H1 (cell line): ENCODE measurements around the gene HTR2B. TPM values are rescaled to one million over a fixed set of nuclear protein-coding genes. Genes with fewer than 3 reads are reported as not detected.

Experiments used
- CTCF ChIA-PET: fragments of 300-600 bp; sonication (Branson Sonifier 250); formaldehyde crosslinking; loops from one replicate; lab custom pipeline; 2021; ENCODE audit not compliant: partially characterized antibody; lab: Charles Lee
- POLR2A ChIA-PET: fragments of 300-600 bp; sonication (Branson Sonifier 250); formaldehyde crosslinking; loops from one replicate; lab custom pipeline; 2021; ENCODE audit warnings: inconsistent platforms; ENCODE audit not compliant: partially characterized antibody; lab: Charles Lee
- DNase-seq, 2 experiments: peaks; one replicate each; pipeline versions ENCODE4 v3.0.0 to v3.0.0-alpha.2; 2010 to 2022; ENCODE audit warnings: low spot score in 2 of 2, low read depth in 1 of 2, mixed read lengths in 1 of 2
- FAIRE-seq: peaks from 2 replicates; lab custom pipeline; 2011; peaks lifted over from hg19 to GRCh38; lab: Jason Lieb, UNC
- H2AFZ ChIP-seq: 2 replicates; pipeline ENCODE4 v1.8.1; 2012; ENCODE audit warnings: low read length, inconsistent platforms
- H2AK5ac ChIP-seq: 2 replicates; pipeline ENCODE4 v1.6.1; 2013; ENCODE audit warnings: low read depth, low read length
- H2BK120ac ChIP-seq: replicated peaks from 2 replicates; pipeline ENCODE3; 2013; ENCODE audit warnings: low read depth, low read length, inconsistent platforms
- H2BK12ac ChIP-seq: 2 replicates; pipeline ENCODE4 v1.6.1; 2013; ENCODE audit warnings: low read depth, low read length
- H2BK15ac ChIP-seq: 2 replicates; pipeline ENCODE4 v1.6.1; 2013; ENCODE audit warnings: low read length
- H2BK20ac ChIP-seq: 2 replicates; pipeline ENCODE4 v1.6.1; 2013; ENCODE audit warnings: low read length
- H2BK5ac ChIP-seq: 2 replicates; pipeline ENCODE4 v1.6.1; 2013; ENCODE audit warnings: low read depth, low read length
- H3K14ac ChIP-seq: 2 replicates; pipeline ENCODE4 v1.6.1; 2013; ENCODE audit warnings: inconsistent platforms; ENCODE audit not compliant: insufficient read length
- H3K18ac ChIP-seq: 2 replicates; pipeline ENCODE4 v1.6.1; 2013; ENCODE audit warnings: low read length; ENCODE audit errors: extremely low read depth
- H3K23ac ChIP-seq: 2 replicates; pipeline ENCODE4 v1.6.1; 2013; ENCODE audit warnings: inconsistent platforms; ENCODE audit not compliant: insufficient read length
- H3K23me2 ChIP-seq: 2 replicates; pipeline ENCODE4 v1.6.1; 2013; ENCODE audit warnings: low read depth, low read length
- H3K27ac ChIP-seq: 2 replicates; pipeline ENCODE4 v1.6.1; 2011; ENCODE audit warnings: low read depth, low read length, inconsistent platforms
- H3K27me3 ChIP-seq, 4 experiments: replicated peaks in 1 of 4; 1 replicate in 1 of 4; 2 replicates in 3 of 4; pipeline versions ENCODE4 v1.6.1 to v1.8.1; 2011 to 2013; ENCODE audit warnings: low read length in 3 of 4, mild to moderate bottlenecking in 3 of 4, inconsistent platforms in 2 of 4, mixed read lengths in 2 of 4, moderate library complexity in 1 of 4; ENCODE audit not compliant: control insufficient read depth in 3 of 4, insufficient read depth in 3 of 4; ENCODE audit errors: extremely low read depth in 1 of 4
- H3K36me3 ChIP-seq, 4 experiments: 2 replicates each; pipeline versions ENCODE4 v1.6.1 to v1.8.1; 2011 to 2013; ENCODE audit warnings: mild to moderate bottlenecking in 4 of 4, low read length in 3 of 4, moderate library complexity in 2 of 4, control low read depth in 1 of 4, inconsistent platforms in 1 of 4; ENCODE audit not compliant: insufficient read depth in 4 of 4, control insufficient read depth in 2 of 4
- H3K4ac ChIP-seq: replicated peaks from 2 replicates; pipeline ENCODE3; 2013; ENCODE audit warnings: low read length, low read depth, mixed read lengths, inconsistent platforms; ENCODE audit not compliant: insufficient read length
- H3K4me1 ChIP-seq, 4 experiments: replicated peaks in 1 of 4; 1 replicate in 1 of 4; 2 replicates in 3 of 4; pipeline versions ENCODE4 v1.6.1 to v1.8.1; 2011 to 2013; ENCODE audit warnings: low read length in 3 of 4, inconsistent platforms in 2 of 4, mixed read lengths in 1 of 4; ENCODE audit not compliant: insufficient read depth in 4 of 4, control insufficient read depth in 3 of 4
- H3K4me2 ChIP-seq, 2 experiments: 2 replicates each; pipeline versions ENCODE4 v1.6.1 to v1.8.1; 2011 to 2013; ENCODE audit warnings: low read depth in 2 of 2, low read length in 2 of 2, control low read depth in 1 of 2, inconsistent platforms in 1 of 2, mild to moderate bottlenecking in 1 of 2; ENCODE audit not compliant: insufficient read depth in 1 of 2
- H3K4me3 ChIP-seq, 4 experiments: fragments of 200-600, 300-600 bp in 1 of 4; sonication (generic), shearing (Covaris generic), sonication (Bioruptor Twin) in 1 of 4; 2 replicates each; pipeline versions ENCODE4 v1.5.1 to v1.8.1; 2011 to 2016; ENCODE audit warnings: low read length in 4 of 4, low read depth in 3 of 4, control low read depth in 2 of 4, inconsistent platforms in 2 of 4, mild to moderate bottlenecking in 2 of 4, mixed read lengths in 1 of 4, moderate library complexity in 1 of 4; ENCODE audit not compliant: insufficient read depth in 2 of 4; ENCODE audit errors: extremely low read depth in 1 of 4
- H3K56ac ChIP-seq: replicated peaks from 2 replicates; pipeline ENCODE3; 2013; ENCODE audit warnings: low read depth, mild to moderate bottlenecking, mixed read lengths, low read length, inconsistent platforms; ENCODE audit not compliant: insufficient read length
- H3K79me1 ChIP-seq: 2 replicates; pipeline ENCODE4 v1.6.1; 2013; ENCODE audit warnings: low read depth, low read length, control low read depth
- H3K79me2 ChIP-seq, 2 experiments: 2 replicates each; pipeline versions ENCODE4 v1.6.1 to v1.8.1; 2012 to 2013; ENCODE audit warnings: low read length in 2 of 2, mild to moderate bottlenecking in 2 of 2, inconsistent platforms in 1 of 2; ENCODE audit not compliant: insufficient read depth in 2 of 2, control insufficient read depth in 1 of 2
- H3K9ac ChIP-seq, 4 experiments: replicated peaks in 1 of 4; 1 replicate in 1 of 4; 2 replicates in 3 of 4; pipeline versions ENCODE4 v1.6.1 to v1.8.1; 2011 to 2013; ENCODE audit warnings: low read depth in 3 of 4, low read length in 3 of 4, control low read depth in 2 of 4, mild to moderate bottlenecking in 2 of 4, moderate library complexity in 2 of 4, inconsistent platforms in 1 of 4; ENCODE audit errors: extremely low read depth in 1 of 4
- H3K9me3 ChIP-seq, 2 experiments: 2 replicates each; pipeline versions ENCODE4 v1.6.1 to v1.8.1; 2012 to 2013; ENCODE audit warnings: mild to moderate bottlenecking in 2 of 2, moderate library complexity in 2 of 2, control low read depth in 1 of 2, inconsistent platforms in 1 of 2, low read depth in 1 of 2, low read length in 1 of 2, mixed read lengths in 1 of 2; ENCODE audit not compliant: insufficient read depth in 2 of 2
- H4K20me1 ChIP-seq, 2 experiments: replicated peaks in 1 of 2; 2 replicates each; pipeline versions ENCODE3 to v1.8.1; 2011 to 2013; ENCODE audit warnings: inconsistent platforms in 2 of 2, low read length in 2 of 2, mild to moderate bottlenecking in 1 of 2; ENCODE audit not compliant: insufficient read depth in 2 of 2, control insufficient read depth in 1 of 2
- H4K5ac ChIP-seq: 2 replicates; pipeline ENCODE4 v1.6.1; 2013; ENCODE audit warnings: low read length, low read depth, mixed read lengths, inconsistent platforms; ENCODE audit not compliant: insufficient read length
- H4K8ac ChIP-seq: 2 replicates; pipeline ENCODE4 v1.8.0; 2013; ENCODE audit warnings: mild to moderate bottlenecking, moderate library complexity, low read length, inconsistent platforms; ENCODE audit not compliant: insufficient read depth; ENCODE audit errors: extremely low read depth
- H4K91ac ChIP-seq: replicated peaks from 2 replicates; pipeline ENCODE3; 2013; ENCODE audit warnings: low read length, mixed read lengths, inconsistent platforms; ENCODE audit not compliant: insufficient read length
- ASH2L ChIP-seq: fragments of 200-600, 300-600 bp; sonication (generic); IDR thresholded peaks from one replicate; pipeline ENCODE4 v1.7.1; 2017; ENCODE audit warnings: low read length
- ATF3 ChIP-seq: IDR thresholded peaks from 2 replicates; pipeline ENCODE4 v1.6.1; 2011; ENCODE audit warnings: low read depth, mild to moderate bottlenecking, low read length; ENCODE audit not compliant: insufficient read depth
- CBX8 ChIP-seq: fragments of 300-800, 300-1000 bp; sonication (generic); IDR thresholded peaks from 2 replicates; pipeline ENCODE4 v1.7.1; 2016; ENCODE audit warnings: low read depth, low read length, borderline replicate concordance
- CHD1 ChIP-seq: IDR thresholded peaks from 2 replicates; pipeline ENCODE4 v1.6.1; 2012; ENCODE audit warnings: low read depth, low read length, improper control_type of control experiment
- MAFK ChIP-seq: IDR thresholded peaks from 2 replicates; pipeline ENCODE4 v1.6.1; 2012; ENCODE audit warnings: low read depth, mild to moderate bottlenecking, improper control_type of control experiment, low read length
- WGBS, 2 experiments: shearing (Covaris generic) in 1 of 2; methylation state at CpG; one replicate each; pipeline versions ENCODE4 v1.1.6 to v1.1.7; 2013 to 2015; ENCODE audit warnings: low lambda C conversion rate in 2 of 2, mixed read lengths in 2 of 2, inconsistent platforms in 1 of 2, low coverage in 1 of 2, missing lambda C conversion rate in 1 of 2; ENCODE audit not compliant: insufficient replicate concordance in 2 of 2, insufficient coverage in 1 of 2, insufficient read length in 1 of 2; ENCODE audit errors: extremely low coverage in 1 of 2, missing lambda C conversion rate in 1 of 2; 5-methylcytosine and 5-hydroxymethylcytosine counted together
- polyA plus RNA-seq, 7 experiments: library from polyadenylated mRNA; depleted of rRNA in 3 of 7; stranded (reverse) in 5 of 7; unstranded in 2 of 7; fragments of >200 nt in 5 of 7; fragments of 200-250 nt in 2 of 7; gene quantifications; 1 replicate in 5 of 7; 2 replicates in 1 of 7; 4 replicates in 1 of 7; pipeline versions ENCODE4 v1.2.1 to v1.2.3, GENCODE V29; 2011 to 2013; ENCODE audit warnings: missing spikeins in 2 of 7, mixed read lengths in 2 of 7
- total RNA-seq: library from RNA; stranded (reverse); fragmentation: NEBNext Ultra II Directional; extraction: Animal tissue kit (Norgen Biotek cat#: 25700); gene quantifications from 2 replicates; pipeline ENCODE4 v1.2.1, GENCODE V29; 2021

HTR2B gene
- total and polyA plus RNA-seq, 2 of the 8 experiments (the other 6 are each of a cell fraction or from before 2014, with no cell fraction given): not detected

- H3K27me3 ChIP-seq: no peaks in the 10 kb centered on the region
- no peak overlapping the region for H2AFZ ChIP-seq
- H3K14ac ChIP-seq: no peak overlapping the region
- H2BK120ac ChIP-seq: no peak overlapping the region
- H3K18ac ChIP-seq: no peak overlapping the region
- peaks cover 0 to 29% (median 9%) of the 10 kb centered on the region in 4 experiments; a peak in 4 of 8 replicates for H3K36me3 ChIP-seq
- no peak overlapping the region for H4K91ac ChIP-seq
- H3K4me1 ChIP-seq: no peaks in the 10 kb centered on the region
- no peak for TF ChIP-seq CBX8
- TF ChIP-seq ATF3: no peak
- no peak for TF ChIP-seq CHD1
- no peak for TF ChIP-seq ASH2L
- no peak for TF ChIP-seq MAFK
- H4K20me1 ChIP-seq: no peaks in the 10 kb centered on the region
- H3K4me3 ChIP-seq: no peak overlapping the region
- no peak overlapping the region for H2BK5ac ChIP-seq
- H3K4ac ChIP-seq: no peak overlapping the region
- H4K8ac ChIP-seq: no peak overlapping the region
- H2BK12ac ChIP-seq: no peak overlapping the region
- no peak overlapping the region for H3K56ac ChIP-seq
- H3K4me2 ChIP-seq: no peak overlapping the region
- H2AK5ac ChIP-seq: no peak overlapping the region
- H3K79me2 ChIP-seq: no peaks in the 10 kb centered on the region
- no peak overlapping the region for H3K27ac ChIP-seq
- H4K5ac ChIP-seq: no peak overlapping the region
- no peak overlapping the region for H2BK15ac ChIP-seq
- 92% methylated on average over 6 of the region's 6 CpGs; no CpG with 5 or more reads in 1 of the 2 experiments for WGBS, 2 experiments
- no peak overlapping the region for H2BK20ac ChIP-seq
- ChIA-PET POLR2A (no interaction called here), CTCF (interaction anchor here (1.4 kb wide), 1 partner anchor 15 kb away, joined by 3 read pairs; no protein-coding TSS in a partner anchor)
- no peaks in the 10 kb centered on the region for H3K79me1 ChIP-seq
- no peaks in the 10 kb centered on the region for H3K9me3 ChIP-seq
- no peak for DNase-seq
- no peak overlapping the region for H3K9ac ChIP-seq
- H3K23me2 ChIP-seq: no peaks in the 10 kb centered on the region
- no peak for FAIRE-seq
- no peak overlapping the region for H3K23ac ChIP-seq
Observed at GRCh38 chr2:231144896-231145295, 20.1 kb upstream of the HTR2B start.
